Measurements from ENCODE around the gene MAD1L1.

MAD1L1 gene

DNA sequence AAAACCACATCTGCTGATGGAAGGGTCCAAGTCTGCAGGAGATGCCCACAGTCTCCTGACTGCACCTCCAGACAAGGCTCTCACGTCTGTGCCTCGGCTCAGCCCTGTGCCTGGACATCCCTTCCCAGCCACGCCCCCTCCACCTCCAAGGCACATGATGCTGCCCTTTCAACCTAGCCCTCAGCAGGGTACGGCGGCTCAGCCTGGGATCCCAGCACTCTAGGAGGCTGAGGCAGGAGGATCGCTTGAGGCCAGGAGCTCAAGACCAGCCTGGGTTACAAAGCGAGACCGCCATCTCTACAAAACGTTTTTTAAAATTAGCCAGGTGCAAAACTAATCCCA lies 14.3 kb downstream of the MAD1L1 start:
- DNase-seq (ENCODE audit: low spot score): no peak

DNA sequence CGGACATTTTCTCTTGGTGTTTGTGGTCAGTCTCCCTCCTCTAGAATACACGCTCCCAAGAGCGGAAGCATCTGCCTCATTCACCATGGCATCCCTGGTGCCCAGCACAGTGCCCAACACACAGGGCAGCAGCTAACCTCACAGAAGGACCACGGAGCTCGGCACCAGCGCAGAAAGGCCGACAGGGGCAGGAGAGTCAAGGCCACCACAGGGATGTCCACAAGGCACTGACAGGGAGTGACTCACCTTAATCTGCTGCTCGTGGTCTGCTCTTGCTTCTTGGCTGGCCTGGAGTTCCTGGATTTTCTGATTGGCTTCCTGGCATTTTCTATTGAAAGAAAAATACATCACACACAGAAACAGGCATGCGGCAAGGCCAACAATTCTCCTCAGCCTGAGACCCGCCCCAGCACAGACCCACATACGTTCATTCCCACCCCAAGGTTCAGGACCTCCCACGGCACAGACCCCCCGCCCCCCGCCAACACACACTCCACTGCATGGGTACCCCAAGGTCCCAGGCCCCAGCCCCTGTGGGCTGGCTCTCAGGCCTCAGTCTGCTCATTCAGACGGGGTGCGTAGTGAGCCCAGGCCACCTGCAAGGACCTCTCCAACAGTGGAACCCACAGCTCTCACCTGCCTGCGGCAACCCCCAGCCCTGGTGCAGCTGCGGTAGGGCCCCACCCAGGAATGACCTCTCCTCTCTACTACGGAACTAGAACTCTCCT lies 14.9 kb downstream of the MAD1L1 start:
- no peak for DNase-seq (ENCODE audit: low spot score)

DNA sequence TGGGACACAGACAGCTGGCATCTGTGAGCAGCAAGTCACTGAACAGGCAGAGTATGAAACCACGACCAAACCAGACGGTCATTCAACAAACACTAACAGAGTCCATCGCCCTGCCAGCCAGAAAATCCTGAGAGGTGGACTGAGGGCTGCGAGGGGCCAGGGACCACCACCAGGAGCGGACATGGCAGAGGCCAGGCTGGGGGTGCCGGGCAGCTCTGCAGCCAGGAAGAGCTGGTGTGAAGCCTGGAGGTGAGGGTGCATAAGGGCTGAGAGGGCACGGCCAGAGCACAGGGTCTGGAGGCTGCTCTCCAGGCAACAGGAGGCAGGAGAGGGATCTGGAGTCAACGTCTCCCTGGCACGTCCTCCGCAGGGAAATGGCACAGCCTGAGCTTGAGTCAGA lies 15.5 kb downstream of the MAD1L1 start:
- DNase-seq (ENCODE audit: low spot score): no peak

DNA sequence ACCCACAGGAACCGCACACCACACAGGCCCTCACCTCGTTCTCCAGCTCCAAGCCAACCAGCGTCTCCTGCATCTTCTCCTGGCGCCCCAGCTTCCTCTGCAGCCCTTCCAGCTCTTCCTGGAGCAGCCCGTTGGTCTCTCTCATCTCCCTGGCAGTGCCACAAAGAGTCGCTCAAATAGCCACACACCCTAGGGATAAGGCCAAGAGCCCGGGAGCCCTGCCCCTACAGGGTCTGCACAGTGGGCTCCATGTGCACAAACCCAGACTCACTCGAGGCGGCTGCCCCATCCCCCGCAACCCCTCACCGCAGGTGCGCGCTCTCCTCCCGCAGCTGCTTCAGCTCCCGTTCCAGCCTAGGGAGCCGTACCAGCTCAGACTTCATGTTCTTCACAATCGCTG lies 16.9 kb downstream of the MAD1L1 start:
- no peak for DNase-seq (ENCODE audit: low spot score)

DNA sequence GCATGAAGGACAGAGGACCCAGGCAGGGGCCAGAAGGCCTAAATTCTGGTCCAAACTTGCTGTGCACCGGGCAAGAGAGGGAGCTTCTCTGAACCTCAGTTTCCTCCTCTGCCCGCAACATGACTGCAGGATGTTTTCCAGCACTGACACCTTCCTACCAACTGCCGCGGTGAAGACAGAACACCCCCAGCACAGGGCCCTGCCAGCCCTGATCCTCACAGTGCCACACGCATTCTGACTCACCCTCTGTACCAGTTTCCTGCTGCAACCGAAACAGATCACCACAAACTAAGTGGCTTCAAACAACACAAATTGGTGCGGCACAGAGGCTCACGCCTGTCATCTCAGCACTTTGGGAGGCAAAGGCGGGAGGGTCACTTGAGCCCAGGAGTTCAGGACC lies 18.1 kb downstream of the MAD1L1 start:
- DNase-seq (ENCODE audit: low spot score): no peak

DNA sequence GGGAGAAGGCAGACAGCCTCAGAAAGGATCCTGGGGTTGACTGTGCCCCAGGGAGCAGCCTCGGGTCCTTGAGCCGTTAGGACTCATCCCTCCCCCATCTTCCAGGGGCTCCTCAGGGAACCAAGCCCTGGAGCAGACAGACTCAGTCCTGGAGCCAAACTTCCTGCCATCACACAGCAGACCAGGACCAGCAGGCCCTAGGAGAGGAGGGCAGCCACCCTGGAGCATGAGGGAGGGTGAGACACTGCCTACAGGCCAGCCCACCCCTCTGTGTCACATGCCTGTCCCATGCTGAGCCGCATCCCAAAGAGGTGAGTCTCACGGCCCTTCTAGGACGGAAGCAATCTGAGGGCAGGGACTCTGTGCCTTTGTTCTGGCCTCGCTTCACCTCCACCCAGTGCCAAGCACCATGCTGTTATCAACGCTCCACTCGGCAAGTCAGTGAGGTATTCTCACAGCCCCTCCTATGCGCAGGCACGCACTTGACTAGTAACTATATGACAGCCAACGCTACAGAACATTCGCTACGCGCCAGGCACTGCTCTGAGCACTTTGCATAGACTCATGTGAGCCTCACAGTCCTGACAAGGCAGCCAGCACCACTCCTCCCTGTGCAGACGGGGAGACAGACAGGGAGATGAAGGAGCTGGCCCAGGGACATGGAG lies 19.1 kb downstream of the MAD1L1 start:
- no peak for DNase-seq (ENCODE audit: low spot score)

DNA sequence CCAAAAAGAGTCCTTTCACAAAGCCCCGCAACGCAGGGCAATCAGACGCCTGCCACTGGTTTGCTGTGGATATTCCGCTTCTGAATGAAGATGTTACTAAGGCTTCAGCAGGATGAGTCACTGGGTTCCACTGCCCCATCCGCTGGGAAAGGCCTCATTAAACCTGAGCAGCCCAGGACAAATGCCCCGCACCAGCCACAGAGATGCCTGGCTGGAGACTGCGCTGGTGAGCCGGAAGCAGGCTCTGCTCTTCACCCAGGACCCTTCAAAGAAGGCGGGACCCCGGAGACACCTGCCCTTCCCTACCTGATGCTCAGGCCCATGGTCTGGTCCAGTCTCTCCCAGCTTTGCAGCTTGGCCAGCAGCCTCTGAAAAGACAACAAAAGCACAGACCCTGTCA lies 19.8 kb downstream of the MAD1L1 start:
- no peak for DNase-seq (ENCODE audit: low spot score)

DNA sequence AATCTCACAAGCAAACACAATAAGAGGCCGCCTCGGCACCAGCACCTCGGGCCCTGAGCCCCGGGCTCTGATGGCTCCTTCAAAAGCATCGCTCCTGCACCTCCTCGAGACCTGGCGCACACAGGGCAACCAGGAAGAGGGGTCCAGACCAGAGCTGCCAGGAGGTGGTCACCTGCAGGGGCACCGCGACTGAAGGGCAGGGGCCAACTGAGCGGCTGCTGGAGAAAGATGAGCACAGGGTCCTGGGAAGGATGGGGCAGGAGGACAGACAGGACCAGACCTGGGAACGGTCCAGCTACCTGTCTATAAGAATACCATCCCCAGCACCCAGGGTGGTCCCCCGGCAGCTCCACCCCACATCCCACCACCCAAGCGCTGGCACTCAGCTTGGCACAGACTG lies 20.8 kb downstream of the MAD1L1 start:
- no peak for DNase-seq (ENCODE audit: low spot score)

DNA sequence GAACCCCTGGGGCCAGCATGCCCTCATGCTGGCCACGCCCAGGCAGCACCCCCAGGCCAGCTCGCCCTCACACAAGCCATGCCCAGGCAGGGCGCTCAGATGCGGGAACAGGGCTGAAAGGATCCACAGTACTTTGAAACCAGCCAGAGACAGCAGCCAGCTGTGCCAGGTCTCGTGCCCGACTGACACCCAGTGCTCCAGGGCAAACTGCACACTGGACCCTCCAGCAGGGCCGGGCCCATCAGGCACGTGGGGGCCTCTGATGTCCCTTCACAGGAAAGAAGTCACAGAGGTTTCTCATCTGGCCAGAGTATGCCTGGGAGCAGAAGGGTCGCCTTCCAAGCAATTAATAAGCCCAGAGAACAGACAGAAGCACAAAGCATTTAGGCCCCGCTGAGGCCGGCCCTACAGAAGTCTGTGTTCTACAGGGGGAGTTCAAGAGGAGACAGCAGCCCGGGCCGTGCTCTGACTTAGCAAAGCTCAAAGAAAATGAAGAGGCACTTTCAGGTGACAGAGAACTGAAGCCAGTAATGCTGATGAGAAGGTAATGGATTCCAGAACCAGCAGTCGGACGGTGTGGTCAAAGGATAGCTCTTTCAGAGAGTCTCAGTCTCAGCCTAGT lies 21.4 kb downstream of the MAD1L1 start:
- DNase-seq (ENCODE audit: low spot score): no peak

DNA sequence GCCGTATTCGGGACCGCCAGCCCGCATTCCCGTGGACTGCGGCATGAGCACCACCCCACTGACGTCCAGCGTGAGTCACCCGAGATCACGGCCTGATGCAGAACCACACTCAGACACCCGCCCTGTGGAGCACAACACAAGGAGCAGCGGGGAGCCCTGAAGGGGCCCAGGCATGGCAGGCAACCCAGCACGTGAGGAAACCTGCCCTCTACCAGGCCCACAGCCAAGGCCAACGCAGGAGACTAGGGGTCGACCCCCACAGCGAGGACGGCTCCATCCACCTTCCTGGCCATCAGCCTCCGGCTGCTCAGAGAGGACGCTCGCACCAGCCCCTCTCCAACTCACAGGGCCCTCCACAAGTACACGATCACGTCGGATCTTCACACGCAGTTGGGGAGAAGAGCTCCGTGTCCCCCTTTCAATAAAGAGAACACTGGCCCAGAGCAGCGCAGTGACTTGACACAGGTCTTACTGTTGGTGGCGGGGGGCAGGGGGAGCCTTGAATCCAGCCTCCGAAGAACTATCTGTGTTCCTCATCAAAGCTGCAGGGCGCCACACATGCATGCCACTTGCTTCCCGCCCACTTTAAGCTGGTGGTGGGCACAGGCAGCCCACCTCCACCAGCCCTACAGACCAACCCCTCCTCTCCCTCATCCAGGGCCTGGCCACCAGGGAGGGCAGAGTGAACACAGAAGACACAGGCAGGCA lies 22.0 kb downstream of the MAD1L1 start:
- no peak for DNase-seq (ENCODE audit: low spot score)

DNA sequence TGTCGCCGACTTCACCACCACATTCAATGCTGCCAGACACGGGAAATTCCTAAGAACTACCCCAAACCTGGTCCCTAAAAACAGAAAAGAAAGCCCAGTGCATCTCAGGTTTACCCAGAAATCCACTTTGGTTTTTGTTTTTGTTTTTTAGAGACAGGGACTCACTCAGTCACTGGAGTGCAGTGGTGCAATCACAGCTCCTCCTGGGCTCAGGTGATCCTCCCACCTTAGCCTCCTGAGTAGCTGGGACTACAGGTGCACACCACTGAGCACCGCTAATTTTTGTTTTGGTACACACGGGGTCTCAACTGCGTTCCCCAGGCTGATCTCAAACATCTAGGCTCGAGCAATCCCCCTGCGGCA lies 22.8 kb downstream of the MAD1L1 start:
- DNase-seq (ENCODE audit: low spot score): no peak

DNA sequence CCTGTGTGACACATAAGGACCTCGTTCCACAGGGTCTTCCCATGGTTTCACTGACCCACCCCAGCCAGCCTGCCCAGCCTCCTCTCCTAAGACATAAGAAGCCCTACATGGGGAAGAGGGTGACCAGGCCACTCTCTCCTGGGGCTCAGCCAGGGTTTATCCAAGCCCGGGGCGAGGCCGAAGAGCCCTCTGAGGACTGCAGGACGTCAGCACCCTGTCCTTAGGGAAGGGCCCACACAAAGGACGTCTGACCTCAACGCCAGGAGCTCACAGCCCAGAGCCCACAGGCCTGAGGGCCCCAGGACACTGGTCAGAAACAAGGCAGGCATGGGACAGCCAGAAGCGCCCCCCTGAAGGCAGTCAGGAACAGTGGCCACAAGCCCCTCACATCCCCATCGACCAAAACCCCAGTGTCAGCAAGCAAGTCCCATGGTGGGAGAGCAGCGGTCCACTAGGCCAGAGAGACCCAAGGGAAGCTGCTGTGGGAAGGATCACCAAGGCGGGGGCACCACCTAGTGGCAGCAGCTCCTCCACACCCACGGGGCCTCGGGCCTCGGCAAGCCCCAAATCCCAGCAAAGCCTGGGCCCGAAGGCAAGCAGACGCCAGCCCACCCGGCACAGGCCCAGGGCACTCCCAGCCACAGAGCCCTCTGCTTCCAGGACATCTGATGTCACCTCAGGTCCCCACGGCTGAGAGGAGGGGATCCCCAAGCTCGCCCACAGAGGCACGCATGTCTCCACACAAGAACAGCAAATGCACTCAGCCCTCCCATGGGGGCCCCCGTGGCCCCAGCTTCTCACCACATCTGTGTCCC lies 23.4 kb downstream of the MAD1L1 start:
- peak; percentile 94 for DNase-seq (ENCODE audit: low spot score)

DNA sequence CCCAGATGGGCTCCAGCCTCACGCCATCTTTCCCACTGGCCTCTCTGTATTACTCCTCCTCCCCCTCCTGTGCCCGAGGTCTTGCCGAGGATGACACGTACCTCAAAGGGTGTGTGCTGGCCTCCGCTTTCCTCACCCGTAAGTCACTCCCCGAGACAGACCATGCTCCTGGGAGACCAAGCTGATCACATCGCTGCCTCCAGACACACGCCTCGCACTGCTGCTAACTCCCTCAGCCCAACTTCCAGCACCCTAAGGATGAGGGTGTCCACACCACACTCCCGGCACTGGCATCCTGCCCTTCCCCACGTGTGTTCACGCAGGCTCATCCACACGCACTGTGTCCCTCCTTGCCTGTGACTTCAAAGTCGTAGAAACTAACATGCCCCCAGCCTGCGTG lies 24.0 kb downstream of the MAD1L1 start:
- no peak for DNase-seq (ENCODE audit: low spot score)

DNA sequence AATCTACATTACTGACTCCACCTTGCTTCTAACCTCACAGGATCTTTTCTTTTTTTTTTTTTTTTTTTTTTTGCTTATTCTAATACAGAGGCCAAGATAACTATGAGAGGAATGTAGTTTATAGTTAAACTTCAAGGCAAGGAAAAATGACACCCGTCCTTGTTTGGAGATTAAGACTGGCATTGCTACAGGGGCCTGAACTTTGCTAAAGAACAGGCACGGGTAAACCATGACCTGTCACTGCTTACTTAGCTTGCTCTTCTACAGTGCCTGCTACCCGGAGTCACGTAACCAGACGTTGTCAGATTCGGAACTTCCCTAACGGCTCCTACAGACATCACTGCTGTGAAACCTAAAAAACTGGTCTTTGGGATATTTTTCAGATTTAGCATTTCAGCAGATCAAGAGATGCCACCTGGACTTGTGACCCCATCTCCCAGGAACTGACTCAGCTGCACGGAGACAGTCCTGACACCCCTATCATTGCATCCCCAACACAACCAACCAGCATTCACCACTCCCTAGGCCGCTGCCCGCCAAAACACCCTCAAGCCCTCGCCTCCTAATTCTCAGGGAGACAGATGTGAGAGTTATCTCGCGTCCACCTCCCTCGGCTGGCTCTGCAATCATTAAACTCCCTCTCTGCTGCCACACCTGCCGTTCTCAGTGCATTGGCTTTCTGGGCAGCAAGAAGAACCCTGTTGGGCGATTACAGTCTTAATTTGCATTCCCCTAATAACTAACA lies 27.5 kb downstream of the MAD1L1 start:
- no peak for DNase-seq (ENCODE audit: low spot score)

DNA sequence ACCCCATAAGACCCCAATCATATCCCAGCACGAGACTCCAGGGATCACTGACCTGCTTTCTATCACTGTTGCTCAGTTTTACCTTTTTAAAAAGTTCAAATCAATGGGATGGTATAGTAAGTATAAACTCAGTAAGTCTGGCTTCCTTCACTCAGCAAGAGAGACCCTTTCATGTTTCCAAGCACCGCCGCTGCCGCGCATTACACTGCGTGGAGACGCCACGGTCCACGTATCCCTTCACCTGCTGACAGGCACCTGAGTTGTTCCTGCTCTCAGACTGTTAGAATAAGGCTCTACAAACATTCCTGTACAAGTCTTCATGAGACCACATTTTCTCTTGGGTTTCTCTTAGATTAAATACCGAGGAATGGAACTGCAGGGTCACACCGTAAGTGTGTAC lies 28.3 kb downstream of the MAD1L1 start:
- no peak for DNase-seq (ENCODE audit: low spot score)

DNA sequence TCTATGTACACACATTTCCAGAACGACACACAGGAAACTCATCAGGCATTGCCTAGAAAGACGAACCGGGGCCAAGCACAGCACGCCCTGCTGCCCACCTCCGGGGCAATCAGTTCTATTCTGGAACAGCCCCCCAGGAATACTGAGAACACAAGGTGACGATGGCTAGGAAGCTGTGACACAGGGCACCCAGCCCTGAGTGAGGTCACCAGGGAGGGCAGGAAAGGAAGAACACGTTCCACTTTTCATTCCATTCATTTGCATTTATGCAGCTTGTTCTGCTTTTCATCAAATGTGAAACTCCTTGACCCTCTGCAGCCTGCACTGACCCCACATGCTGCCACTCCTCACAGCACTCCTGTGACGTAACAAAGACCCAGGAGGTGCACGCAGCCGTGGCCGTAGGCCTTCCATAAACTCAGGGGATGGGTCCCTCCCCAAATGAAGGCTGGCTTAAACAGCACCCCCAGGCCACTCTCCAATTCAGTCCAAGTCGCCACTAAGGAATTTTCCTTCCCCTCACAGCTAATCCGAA lies 28.9 kb downstream of the MAD1L1 start:
- no peak for DNase-seq (ENCODE audit: low spot score)

DNA sequence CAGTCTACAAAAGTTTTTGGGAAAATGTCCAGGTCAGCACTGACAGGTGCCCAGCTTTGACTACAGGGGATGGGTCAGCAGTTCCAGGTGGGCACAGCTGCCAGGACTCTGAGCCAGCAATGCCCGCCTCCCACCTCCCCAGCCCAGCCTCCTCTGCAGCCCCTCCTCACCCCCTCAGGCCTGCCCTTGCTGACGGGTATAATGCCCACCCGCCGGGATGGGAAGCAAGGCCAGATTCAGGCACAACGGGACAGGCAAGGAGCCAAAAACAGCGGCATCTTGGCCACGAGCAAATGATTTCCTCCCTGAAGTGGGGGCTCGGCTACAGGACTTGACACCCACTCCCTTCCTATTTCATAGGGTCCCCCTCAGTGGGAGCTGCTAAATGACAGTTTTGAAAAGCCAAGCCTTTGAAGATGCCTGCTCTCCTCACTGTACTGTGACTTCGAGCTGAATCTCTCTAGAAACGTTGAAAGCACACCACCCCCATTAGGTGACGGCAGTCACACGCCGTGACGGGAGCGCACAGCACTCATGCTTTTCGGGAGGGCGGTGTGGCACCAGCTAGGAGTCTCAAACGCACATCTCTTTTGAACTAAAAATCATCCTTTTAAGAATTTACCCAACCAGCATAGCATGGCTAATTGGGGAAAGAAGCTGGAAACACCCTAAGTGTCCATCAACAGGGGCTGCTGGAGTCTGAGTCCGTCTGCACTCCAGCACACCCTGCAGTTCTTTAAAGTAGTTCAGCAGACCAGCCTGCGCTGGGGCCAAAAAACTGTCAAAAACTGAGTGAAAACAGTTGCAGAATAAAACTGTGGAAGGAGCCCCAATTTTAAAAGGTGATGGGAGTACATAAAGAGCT lies 29.6 kb downstream of the MAD1L1 start:
- DNase-seq (ENCODE audit: low spot score): no peak

DNA sequence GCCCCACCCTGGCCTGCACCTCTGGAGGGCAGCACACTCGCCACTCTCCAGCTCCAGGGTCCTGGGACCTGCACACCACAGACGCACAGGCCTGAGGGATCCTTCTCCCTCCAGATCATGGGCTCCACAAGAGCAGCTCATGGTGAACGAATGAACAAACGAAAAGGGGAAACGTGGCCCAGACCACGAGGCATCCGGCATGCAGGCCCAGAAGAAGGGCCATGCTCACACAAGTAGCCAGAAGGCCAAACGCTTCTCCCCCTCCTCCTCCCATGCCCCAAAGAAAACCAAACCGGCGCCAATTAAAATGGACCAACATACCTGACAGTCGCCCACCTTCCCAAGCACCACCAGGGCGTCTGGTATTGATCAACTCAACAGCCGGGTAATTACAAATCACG lies 30.4 kb downstream of the MAD1L1 start:
- DNase-seq (ENCODE audit: low spot score): no peak

DNA sequence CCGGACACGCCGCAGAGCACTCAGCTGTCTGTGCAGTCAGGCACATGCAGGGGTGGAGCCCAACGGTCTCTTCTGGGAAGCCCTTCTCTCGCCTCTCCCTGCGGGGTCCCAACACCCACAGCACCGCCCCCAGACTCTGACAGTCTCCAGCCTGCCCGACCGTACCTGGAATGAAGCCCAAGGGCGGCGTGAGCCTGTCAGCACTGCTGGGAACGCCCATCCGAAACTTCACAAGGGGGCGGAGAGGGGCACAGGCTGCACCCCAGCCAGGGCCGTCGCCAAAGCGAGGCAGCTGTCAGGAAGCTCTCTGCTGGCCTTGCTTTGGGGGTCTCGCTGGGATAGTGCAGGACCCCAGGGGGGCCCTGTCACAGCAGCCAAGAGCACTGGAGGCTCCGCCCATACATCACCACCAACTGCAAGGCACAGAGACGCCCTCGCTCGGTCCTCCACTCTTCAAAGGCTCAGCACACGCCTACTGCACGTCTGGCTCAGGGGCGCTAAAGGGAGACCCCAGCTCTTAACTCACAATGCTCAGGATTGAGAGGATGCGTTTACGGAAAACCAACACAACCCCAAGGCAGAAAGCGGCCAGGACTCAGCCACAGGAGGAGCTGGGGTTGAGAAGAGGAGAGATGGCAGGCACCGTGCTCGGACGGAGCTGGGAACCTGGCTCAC lies 30.9 kb downstream of the MAD1L1 start:
- DNase-seq (ENCODE audit: low spot score): no peak

DNA sequence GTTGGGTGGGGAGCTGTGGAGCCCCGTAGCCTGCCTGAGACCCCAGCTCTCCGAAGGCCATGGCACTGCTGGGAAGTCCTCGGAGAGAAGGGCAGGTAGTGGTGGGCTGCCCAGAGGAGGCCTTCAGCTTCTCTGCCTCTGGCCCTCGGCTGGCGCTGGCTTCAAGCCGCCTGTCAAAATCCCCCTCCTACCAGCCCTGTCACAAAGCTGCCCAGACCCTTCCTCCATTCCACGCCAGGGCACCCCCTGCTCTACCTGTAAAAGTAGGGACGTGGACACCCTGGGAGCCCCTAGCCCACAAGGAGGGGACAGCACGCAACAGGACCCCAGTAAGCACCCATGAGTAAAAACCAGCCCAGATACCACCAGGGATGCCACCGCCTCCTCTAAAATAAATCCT lies 31.6 kb downstream of the MAD1L1 start:
- DNase-seq (ENCODE audit: low spot score): no peak
